HUDEP-2 (cell line): ENCODE results near the gene MYO5C.

Source experiments
- DNase-seq, 76 experiments: peaks; one replicate each; lab custom pipeline; 2025; ENCODE audit not compliant: unreplicated experiment in 76 of 76; lab: John Stamatoyannopoulos, UW

The MYO5C gene, protein sequence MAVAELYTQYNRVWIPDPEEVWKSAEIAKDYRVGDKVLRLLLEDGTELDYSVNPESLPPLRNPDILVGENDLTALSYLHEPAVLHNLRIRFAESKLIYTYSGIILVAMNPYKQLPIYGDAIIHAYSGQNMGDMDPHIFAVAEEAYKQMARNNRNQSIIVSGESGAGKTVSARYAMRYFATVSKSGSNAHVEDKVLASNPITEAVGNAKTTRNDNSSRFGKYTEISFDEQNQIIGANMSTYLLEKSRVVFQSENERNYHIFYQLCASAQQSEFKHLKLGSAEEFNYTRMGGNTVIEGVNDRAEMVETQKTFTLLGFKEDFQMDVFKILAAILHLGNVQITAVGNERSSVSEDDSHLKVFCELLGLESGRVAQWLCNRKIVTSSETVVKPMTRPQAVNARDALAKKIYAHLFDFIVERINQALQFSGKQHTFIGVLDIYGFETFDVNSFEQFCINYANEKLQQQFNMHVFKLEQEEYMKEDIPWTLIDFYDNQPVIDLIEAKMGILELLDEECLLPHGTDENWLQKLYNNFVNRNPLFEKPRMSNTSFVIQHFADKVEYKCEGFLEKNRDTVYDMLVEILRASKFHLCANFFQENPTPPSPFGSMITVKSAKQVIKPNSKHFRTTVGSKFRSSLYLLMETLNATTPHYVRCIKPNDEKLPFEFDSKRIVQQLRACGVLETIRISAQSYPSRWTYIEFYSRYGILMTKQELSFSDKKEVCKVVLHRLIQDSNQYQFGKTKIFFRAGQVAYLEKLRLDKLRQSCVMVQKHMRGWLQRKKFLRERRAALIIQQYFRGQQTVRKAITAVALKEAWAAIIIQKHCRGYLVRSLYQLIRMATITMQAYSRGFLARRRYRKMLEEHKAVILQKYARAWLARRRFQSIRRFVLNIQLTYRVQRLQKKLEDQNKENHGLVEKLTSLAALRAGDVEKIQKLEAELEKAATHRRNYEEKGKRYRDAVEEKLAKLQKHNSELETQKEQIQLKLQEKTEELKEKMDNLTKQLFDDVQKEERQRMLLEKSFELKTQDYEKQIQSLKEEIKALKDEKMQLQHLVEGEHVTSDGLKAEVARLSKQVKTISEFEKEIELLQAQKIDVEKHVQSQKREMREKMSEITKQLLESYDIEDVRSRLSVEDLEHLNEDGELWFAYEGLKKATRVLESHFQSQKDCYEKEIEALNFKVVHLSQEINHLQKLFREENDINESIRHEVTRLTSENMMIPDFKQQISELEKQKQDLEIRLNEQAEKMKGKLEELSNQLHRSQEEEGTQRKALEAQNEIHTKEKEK (N-terminal part only)

DNA sequence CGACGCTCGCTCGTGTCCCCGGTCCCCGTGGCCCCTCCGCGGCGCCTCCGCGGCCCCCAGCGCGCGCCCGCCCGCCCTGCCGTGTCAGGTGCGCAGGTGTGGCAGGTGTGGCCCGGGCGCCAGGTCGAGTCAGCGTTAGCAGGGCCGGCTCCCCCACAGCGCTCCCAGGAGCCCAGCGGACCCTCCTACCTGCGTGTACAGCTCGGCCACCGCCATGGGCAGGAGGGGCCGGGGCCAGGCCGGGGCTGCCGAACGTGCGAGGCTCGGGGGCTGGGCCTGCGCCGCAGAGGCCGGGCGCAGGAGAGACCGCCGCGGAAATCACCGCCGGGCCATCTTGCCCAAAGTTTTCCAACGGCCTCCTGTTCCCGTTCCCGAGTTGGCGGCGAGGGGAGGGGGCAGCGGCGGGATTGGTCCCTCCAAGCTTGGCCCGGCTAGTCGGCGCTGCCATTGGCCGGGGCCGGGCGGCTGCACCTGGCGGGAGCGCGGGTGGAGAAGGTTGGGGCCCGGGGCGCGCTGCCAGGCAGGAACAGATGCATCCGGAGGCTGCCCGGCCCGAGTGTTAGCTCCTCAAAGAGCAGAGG lies at the start of gene MYO5C:
TSS of gene MYO5C (minus strand) at position 384 of the 581 bp plus-strand sequence. CDS start at position 216, 168 bp downstream.
- DNase-seq = no peak

DNA sequence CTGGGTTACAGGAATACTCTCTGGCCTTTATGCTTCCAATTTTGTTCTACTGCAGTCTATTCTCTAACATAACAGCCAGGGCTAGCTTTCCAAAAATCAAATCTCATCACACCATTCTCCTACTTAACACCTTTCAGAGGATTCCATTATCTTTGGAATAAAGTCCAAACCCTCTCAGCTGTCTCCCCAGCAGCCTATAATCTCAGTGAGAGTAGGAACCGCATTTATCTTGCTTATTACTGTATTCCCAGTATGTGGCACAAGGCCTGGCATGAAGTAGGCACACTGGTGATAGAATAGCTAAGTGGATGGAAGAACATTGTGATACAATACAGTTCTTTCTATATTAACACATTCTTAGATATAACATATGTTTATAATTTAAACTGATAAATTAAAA lies 49.0 kb upstream of the MYO5C start:
- DNase-seq = no peak

DNA sequence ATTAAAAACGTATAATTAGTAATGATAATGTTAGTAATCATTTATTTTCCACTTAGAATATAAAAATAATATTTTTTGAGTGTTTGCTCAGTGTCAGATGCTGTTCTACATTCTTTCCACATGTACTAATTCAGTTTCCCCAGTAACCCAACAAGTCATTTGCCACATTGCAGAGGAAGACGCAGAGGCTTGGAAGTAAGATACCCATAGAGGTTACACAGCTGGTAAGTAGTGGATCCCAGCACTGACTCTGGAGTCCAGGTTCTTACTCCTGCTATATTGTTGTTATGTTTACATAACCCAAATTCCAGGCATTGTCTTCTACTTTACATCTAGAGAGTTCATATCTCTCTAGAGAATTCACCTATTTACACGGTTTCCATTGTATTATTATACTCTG lies 48.2 kb upstream of the MYO5C start:
- no peak for DNase-seq

DNA sequence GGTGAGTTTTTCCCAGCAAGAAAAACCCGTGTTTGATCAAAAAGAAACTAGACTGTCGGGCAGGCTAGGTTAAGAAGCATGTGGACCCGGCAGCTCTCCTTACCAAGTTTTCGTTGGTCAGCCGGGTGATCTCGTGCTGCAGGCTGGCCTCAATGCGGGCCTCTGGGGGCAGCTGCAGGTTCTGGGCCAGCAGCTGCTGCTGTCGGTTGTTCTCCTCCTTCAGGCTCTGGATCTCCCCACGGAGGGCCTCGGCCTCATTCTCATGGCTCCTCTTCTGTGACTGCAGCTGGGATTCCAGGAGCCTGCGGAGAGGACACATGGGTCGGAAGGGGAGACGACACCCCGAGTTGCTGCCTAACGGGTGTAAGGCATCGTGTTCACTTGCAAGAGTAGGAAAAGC lies 44.5 kb upstream of the MYO5C start:
- no peak for DNase-seq

DNA sequence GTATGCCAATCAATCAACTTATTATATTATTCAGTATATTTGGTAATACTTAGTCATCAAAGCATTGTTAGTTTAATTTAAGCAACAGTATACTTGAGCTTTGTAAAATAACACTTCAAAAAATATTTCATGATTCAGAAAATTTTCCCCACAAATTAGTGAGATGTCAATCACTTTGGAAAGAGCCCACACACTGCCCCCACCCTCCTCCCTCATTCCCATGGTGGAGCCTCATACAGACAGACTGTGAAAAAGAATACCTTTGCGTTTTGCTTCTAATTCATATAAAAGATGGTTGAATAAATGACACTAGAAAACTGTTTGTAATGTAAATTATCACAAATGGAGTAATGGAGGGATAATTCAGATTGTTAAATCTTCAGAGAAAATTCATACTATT lies 43.3 kb upstream of the MYO5C start:
- no peak for DNase-seq

DNA sequence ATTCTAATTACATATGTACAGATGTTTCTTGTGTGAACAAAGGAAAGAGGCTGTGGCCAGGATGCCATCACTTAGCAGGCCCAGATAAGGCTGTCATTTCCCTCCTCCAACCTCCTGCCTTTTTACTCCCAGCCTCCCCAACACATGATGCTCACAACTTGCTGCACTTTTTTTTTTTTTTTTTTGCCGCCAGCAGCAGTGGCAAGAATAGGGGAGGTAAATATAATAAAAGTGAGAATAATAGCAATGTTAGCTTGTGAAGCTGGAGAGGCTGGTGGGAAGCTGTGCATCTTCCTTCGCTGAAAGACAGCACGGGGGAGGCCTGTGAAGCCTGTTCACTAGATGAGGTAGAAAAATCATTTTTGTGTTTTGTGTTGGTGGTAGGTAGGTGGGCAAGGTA lies 42.5 kb upstream of the MYO5C start:
- no peak for DNase-seq

DNA sequence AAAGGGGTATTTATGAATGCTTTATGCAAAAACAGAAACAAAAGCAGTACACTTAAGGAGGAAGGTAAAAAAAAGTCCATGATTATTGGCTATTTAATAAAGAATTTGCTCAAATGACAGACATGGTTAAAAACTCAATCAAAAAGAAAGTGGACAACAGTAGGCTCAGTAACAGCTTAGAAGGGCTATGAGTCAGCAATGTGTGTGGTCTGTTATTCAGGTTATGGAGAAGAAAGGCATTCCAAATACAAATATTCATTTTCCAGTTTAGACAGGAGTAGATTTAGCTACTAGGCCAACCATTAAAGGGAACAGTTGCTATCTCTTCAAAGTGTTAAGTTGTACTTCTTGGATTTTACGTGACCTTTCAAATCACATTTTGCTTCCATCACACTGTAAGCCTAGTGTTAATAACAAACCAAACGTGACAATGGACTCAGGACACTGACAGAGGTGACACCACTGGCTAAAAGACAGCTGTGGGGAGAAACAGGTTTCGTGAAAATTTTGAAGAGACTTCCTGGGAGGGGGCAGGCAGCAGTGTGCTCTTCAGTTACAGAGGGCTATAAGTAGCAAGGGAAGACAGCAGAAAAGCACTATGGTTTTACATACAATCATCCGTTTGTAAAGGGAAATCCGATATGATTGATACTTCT lies 41.7 kb upstream of the MYO5C start:
- no peak for DNase-seq

DNA sequence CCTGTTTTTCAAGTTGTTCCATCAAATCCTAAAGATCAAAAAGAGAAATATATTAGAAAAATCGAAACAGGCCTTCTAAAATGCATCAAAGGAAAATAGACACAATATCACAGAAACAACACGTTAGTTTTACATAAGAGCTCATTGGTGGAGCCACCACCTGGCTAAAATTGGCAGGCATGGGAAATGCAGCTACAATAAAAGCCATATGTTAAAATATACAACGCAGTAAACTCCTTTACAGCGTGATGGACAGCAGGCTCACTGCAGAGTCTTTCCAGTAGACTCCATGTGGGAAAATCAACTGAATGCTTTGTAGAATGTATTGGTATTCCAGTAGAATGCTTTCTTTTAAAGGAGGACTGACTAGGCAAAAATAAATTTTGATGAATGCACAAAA lies 40.9 kb upstream of the MYO5C start:
- DNase-seq = peak in 1 of 76 experiments; percentile 7

DNA sequence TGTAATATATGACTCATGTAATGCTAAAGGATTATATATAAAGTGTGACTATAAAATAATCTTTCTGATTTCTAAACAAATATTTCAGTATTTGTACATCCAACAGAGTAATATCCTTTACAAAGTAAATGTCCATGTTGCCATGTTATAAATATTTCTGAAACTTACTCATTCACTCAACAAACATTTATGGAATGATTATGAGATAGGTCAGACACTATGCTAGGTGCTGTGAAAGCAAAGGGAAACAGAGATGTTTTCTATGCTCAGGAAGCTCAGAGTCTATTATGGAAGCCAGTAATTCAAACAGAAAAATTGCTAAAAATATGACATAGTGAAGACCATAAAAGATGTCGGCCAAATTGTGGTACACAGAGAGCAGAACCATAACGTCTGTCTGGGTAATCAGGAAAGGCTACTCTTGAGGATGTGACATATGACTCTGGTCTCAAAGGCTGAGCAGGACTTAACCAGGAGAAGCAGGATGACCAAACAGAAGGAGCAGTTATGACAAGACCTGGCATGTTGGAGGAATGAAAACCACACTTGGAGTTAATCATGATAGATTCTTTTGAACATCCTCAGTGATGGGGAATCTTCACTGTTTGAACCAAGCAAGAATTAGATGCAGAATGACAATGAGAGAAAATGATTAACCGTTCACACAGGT lies 39.0 kb upstream of the MYO5C start:
- no peak for DNase-seq

DNA sequence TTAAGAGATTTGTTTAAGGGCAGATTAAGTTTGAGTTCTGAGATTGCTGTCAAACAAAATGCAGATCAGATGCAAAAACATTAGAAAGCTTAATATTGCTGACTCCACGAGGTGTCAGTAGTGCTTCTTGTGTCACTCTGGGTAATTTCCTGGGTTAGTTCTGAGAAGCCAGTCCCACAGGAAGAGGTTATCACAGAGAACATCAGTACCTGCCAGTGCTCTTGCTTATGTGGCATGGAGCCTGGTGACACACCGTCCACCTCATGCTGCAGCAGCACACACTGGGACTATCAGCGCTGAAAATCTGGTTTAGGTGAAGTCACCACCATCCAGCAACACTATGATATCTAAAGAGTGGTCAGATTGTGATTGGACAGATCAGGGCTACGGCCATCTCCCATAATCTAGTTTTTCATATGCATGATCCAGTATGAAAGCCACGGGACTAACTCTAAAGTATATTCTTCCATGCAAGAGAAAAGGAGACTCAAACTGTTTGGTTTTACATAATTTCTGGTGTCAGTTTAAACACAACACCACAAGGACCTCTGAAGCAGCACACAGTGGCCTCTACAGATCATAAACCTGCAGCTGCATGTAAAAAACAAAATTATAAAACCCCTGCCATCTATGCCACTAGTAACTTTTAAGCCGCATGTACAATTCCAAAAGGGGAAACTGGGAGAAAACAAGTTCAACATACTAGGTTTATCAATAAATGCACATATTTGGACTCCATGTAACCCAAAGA lies 36.1 kb upstream of the MYO5C start:
- peak in 4 of 76 experiments; percentile 1 to 36 (median 6) for DNase-seq

DNA sequence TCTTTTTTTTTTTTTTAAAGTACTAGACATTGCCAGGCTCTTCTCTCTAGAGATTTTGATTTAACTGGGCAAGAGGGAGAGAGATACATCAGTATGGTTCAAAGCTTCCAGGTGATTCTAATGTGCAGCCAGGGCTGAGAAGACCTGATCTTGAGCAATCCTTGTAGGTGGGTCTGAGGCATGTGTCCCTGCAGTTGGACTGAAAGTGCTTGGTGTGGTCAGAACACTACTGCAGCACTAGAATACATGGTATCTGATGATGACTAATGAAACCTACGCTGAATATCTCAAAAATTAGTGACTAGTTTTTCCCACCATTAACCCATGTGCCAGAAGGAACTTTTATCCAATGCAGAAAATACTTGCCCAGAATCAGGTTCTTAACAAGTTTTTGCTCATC lies 34.4 kb upstream of the MYO5C start:
- DNase-seq = no peak

DNA sequence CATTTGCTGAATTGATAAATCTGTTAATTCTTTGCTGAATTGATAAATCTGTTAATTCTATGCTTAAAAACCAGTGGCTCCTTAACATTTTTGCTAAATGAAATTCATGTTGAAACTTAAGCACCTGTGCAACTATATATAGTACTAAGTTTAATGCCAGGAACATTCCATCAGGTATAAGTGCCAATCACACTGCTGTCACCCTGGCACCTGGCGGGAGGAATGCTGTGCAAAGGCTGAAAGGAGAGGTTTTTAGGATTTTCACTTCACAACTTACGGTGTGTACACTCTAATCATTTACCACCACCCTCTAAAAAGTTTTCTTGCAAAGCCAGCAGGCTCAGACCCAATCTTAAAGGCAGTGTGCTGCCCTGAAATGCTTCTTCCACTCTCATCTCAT lies 33.5 kb upstream of the MYO5C start:
- no peak for DNase-seq

DNA sequence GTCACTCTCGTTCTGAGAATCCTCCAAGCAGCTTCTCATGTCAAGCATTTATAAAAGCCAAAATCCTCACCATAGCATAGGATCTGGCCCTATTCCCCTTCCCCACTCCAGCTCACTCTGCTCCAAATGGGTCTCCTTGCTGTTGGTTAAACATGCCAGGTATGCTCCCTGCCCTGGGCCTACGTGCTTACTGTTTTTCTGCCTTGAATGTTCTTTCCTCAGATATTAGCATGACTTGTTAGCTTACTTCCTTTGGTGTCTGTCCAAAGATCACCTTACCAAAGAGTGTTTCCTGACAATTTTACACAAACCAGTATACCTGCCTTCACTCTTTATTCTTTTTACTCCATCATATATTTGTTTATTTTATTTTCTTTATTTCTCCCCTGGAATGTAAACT lies 33.1 kb upstream of the MYO5C start:
- no peak for DNase-seq

DNA sequence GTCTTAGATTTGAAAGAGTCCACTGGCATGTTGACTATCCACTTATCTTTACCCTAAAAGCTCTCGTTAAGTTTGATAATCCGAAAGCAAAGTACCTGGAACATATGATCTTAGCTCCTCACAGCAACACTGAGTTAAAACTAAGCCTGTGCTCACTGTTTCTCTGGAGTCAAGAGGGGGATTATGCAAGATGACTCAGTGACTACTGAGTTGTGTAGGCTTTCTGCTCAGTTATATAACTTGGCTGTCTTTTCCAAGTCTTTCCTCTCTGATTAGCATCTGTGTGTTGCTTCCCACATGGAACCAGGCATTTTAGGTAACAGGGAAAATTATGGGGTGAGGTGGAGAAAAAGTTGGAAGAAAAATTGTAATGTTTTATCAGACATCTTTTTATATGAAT lies 31.2 kb upstream of the MYO5C start:
- no peak for DNase-seq

DNA sequence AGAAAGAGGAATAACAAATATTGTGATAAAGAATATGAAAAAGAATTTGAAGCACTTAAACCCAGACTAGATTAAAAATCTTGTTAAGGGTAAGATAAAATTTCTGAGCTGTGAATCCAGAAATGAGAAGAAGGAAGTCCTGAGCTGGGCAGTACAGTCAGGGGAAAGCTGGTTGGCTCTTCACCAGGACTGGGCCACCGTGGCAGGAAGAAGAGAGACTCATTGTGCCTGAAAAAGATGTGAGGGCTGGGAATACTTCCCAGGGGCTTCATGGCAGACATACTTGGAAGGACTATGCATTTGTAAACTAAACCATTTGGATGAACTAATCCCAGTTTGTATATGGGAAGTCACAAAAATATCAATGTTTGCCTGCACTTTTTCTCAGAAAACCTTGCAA lies 28.5 kb upstream of the MYO5C start:
- DNase-seq = no peak

DNA sequence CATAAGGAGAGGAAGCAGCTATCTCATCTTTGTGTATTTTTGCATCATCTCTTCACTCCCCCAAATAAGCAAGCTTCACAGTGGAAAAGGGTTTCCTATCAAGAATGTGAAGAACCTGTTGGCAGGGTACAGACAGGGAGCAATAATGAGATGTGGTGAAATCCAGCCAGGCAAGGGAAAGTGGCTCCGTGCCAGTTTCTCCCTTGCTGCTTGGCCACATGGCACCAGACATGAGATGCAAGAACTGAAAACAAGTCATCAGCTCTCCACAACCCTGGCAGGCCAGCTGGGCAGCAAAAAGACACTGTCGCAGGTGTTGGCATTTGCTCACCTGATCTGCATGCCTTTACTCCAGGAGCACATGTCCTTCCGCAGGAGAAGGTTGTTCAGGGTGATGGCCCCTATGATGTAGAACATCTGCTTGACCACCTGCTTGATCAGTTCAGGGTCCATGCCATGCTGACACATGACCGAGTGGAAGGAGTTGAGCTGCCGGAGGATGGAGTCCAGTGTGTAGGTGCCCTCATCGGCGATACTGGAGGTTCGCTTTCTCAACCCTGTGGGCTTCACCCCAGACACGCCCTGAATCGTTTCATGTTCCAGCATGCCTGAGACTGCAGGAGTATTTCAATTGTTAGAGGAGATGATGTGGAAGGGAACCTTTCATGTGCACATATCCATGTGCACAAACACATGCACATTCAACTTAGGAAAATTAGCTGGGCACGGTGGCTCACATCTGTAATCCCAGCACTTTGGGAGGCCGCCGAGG lies 23.3 kb upstream of the MYO5C start:
- DNase-seq = no peak

DNA sequence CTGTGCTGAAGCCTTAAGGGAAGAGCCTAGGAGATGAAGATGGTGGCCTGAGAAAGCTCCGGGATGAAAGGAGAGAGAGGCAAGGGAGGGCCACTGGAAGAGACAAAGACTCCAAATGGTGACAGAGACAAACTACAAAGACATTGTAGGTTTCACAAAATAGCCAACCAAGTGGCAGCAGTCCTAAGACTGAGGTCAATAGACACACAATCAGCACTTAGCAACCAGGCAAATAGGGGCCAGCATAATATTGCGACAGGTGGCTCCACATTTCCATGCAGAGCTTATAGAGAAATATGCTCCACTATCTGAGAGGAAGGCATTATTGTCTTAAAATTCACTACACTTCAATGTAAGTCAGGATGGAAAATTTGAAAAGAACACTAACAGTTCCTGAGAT lies 22.1 kb upstream of the MYO5C start:
- DNase-seq = no peak

DNA sequence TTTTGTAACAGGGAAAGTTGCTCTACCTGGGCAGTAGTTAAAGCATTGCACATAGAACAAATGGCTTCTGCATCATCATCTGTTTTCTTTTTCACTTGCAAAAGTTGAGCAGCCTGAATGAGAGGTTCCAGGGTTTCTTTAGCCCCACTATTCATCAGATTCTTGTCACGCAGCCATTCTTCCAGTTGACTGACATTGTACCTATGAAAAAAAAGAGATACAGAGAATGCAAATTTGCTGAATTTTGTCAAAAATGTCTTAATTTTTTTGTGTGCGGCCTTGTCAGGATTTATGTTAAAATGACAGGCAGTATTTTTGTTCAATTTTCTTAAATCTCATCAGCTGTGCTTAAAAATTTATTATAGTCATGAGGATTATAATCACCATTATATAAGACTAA lies 21.4 kb upstream of the MYO5C start:
- DNase-seq = no peak
